Glomerular endothelial cell (primary cell): ENCODE measurements around the gene MED7. TPM values are rescaled to one million over a fixed set of nuclear protein-coding genes. Genes with fewer than 3 reads are reported as not detected.
"Not testable (repeated sequence)": the region's sequence is repeated elsewhere in the genome, so short reads cannot be mapped to it uniquely, and the experiment has no call there.

ENCODE experiments used
- DNase-seq: peaks from one replicate; pipeline ENCODE4 v3.0.0-alpha.2; 2011; ENCODE audit warnings: low read depth, low spot score; ENCODE audit errors: extremely low read depth
- total RNA-seq: library from RNA; depleted of rRNA; stranded (reverse); fragments of >200 nt; gene quantifications from 2 replicates; pipeline ENCODE4 v1.2.3, GENCODE V29; 2015

The MED7 gene, protein sequence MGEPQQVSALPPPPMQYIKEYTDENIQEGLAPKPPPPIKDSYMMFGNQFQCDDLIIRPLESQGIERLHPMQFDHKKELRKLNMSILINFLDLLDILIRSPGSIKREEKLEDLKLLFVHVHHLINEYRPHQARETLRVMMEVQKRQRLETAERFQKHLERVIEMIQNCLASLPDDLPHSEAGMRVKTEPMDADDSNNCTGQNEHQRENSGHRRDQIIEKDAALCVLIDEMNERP
- 7.2 and 9.7 TPM in 2 replicates for total RNA-seq

DNA sequence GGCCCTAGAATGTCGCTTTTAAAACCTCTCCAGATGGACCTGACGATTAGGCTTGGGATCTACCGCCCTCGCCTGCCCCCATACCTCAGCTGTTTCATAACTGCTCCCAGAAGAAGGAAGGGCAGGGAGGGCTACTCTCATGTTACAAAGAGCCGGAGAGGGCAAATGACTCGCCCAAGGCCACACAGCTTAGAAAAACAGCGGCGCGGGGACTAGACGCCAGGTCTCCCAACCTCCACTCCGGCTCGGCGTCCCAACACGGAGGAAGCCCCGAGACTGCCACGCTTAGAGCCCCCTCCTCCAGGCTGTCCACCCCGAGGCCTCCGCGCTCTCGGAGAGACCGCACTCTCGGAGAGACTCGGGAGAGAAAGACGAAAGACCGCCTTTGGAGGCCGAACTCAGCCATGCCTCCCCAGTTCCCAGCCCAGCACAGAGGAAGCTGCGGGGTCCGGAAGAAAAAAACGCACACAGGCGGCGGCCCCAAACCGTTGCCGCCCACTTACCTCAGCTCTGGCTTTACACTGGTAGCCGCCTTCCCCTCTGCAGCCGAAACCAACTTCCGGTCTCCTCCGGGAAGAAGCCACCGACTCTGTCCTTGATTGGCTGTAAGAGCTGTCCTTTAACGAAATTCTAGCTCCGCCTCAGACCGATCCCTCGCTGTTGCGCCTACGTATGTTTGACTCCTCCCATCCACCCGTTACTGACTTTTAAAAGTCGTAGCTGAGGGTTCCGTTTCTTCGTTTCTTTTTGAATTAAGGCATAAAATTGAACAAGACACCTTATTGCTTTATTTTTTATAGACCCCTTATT, at the start of gene MED7:
Gene MED7, minus strand, starts transcription at position 549 of the 810 bp plus-strand sequence. CDS start 3,434 bp downstream, outside the sequence.
- DNase-seq: peak; percentile 100

- no peak for DNase-seq
Measured at GRCh38 chr5:157189223-157189622, 46.6 kb upstream of the MED7 start.

- no peak for DNase-seq
Measured at GRCh38 chr5:157188270-157188669, 45.6 kb upstream of the MED7 start.

DNA sequence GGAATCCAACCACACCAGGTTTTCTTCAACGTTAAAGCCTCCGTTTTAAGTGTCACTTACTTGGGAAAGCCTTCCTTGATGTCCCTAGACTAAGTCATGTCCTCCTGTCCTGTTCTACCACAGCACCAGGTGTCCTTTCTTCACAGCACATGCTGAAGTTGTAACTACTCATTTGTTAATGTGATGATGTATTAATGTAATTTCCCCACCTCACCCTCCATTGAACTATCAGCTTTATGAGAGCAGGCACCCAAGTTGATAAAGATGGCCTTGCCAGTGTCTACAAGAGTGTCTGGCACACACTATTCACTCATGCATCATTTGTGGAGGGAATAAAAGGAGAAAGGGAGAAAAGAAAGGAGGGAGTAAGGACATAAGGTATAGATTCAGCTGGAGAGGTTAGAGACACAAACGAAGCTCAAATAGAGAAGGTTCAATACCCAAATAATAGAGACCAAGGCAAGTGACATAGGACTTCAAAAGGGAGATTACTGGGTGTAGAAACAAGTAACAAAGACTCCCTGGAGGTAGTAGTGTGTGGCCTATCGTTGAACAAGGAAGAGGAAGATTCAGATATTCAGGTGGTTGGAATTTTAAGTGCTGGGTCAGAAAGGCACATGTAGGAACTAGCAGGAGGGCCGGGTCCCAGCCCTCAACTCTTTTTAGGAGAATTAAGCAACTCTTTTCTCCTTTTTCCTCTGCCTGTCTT, 44.5 kb upstream of the MED7 start:
- no peak for DNase-seq

DNA sequence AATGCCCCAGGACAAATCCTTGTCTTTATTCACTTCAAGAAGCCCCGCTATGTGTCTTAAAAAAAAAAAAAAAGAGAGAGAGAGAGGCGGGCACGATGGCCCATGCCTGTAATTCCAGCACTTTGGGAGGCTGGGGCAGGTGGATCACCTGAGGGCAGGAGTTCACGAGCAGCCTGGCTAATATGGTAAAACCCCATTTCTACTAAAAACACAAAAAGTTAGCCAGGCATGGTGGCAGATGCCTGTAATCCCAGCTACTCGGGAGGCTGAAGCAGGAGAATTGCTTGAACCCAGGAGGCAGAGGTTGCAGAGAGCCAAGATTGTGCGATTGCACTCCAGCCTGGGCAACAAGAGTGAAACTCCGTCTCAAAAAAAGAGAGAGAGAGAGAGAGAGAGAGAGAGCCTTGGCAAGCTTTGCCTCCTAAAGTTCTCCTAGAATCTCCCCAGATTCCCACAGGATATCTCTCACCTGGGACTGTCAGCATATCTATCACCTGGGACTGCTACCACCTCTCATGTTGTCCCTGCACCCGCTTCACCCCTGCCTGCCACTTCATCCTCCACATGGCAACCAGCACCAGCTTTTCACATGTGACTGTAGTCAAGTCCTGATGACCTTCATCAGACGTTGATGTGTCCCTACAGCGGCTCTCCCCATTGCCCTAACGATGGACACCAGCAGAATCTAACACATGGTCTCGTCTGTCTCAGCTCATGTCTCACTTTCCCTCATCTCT, 43.8 kb upstream of the MED7 start:
- no peak for DNase-seq

DNA sequence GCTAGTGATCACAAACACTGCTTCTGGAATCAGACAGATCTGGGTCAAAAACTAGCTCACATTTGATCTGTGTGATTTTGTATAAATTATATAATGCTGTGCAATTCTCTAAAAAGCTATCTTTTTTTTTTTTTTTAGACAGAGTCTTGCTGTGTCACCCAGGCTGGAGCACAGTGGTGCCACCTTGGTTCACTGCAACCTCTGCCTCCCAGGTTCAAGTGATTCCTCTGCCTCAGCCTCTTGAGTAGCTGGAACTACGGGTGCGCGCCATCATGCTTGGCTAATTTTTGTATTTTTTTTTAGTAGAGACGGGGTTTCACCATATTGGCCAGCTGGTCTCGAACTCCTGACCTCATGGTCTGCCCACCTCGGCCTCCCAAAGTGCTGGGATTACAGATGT, 42.5 kb upstream of the MED7 start:
- not testable (repeated sequence) for DNase-seq

GRCh38 chr5:157184117-157184670, 41.5 kb upstream of the MED7 start:
- no peak for DNase-seq

- DNase-seq: no peak
Measured at GRCh38 chr5:157182143-157182757, 39.6 kb upstream of the MED7 start.

DNA sequence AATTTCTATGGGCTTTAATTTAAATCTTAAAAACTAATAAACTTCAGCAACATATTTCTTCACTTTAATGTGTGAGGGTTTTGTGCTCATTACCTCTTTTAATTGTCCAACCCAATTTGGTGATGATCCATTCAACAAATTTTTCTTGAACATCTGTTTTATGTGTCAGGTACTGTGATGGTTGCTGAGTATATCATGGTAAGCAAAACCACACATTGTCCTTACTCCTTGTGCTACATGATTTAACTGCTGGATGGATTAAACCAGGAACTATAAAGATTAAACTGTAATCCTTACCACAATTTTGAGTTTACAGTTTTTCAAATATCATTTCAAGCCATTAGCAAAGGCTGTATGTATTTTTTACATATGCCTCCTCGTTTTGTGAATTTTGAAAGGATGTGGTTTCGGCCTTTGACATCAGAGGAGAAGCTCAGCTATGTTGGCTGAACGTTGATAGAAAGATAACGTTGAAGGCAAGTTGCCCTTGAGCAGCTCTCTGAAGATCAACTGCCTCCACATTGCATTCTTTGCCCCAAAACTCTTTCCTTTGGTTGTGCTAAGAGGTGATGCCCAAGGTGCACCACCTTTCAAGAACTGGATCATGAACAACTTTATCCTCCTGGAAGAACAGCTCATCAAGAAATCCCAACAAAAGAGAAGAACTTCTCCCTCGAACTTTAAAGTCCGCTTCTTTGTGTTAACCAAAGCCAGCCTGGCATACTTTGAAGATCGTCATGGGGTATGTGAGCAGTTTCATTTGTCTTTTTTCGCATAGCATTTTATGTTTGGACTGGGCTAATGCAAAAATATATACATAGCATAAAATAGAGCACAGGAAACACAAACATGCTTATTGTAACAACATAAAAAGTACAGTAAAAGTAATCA, 38.0 kb upstream of the MED7 start, which contains the start of gene ITK:
Gene ITK, plus strand, starts transcription at position 467 of the 891 bp plus-strand sequence. Its CDS starts 138 bp downstream, at position 605.
- DNase-seq: no peak

GRCh38 chr5:157178966-157179365, 36.3 kb upstream of the MED7 start:
- DNase-seq: no peak

GRCh38 chr5:157177953-157178352, 35.3 kb upstream of the MED7 start:
- no peak for DNase-seq

DNA sequence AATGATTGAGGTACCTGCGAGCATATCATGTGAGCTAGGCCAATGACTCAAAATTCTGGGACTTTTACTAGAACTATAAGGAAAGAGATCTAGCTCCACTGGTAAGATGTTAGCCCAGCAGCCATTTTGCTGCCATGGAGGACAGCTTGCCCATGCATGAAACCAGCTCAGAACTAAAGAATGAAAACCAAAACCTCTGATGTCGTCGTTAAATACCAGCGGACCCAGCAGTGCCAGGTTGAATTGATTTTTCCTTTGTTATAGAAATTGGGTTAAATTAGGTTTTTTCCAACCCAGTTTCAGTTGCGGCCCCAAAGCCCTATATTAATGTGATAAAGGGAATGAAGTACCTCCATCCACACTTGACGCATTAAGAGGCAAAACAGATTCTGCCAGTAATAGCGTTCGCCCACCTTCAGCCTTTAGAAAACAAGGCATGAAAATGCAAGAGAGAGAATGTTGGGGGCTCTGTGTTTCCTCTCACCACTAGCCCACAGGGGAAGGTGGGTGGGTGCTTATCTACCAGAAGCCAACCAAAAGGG, 32.5 kb upstream of the MED7 start:
- DNase-seq: no peak

GRCh38 chr5:157172403-157172802, 29.7 kb upstream of the MED7 start:
- no peak for DNase-seq

- DNase-seq: no peak
Measured at GRCh38 chr5:157168286-157168685, 25.6 kb upstream of the MED7 start.

DNA sequence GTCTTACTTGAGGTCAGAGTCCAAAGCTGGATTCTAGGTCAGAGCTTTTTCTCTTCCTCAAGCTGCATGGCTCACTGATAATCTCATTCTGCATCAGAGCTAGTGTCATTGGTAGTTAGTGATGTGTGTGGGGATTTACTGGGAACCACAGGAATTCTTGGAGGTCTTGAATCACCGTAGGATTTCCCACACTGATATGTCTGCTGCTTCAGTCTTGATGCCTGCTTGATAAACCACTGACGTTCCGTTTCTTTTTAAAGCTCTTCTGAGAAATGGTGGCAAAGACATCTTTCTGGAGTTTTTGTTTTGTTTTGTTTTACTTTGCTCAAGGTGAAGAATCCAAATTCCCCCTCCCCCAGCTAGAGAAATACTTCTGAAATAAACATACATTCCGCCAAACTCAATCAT, 24.6 kb upstream of the MED7 start:
- DNase-seq: no peak

- DNase-seq: no peak
Measured at GRCh38 chr5:157166214-157167213, 23.8 kb upstream of the MED7 start, which contains the start of gene GARIN3. Gene GARIN3 (minus strand): TSS chr5:157166264. CDS start chr5:157166168, 96 bp downstream.

DNA sequence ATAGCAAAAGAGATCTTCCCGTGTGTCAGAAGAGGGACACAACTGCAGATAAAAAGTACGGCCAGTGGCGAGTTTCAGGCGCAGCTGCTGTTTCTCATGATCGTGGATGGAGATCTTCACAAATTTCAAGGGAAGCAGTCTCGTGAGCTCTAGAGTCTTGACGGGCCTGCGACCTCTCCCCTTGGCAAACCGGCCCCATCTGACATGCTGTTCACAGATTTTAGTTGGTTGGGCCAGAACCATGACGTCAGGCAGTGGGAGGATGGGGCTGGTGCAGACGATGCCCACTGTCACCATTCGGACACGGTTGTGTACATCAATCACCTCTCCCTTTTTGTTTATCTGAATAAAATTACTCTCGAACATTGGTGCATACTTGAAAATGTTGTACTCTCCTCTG, 23.0 kb upstream of the MED7 start:
- no peak for DNase-seq
